PC-9 (cell line): Measurements from ENCODE around the gene STARD8. TPM values are rescaled to one million over a fixed set of nuclear protein-coding genes. Genes with fewer than 3 reads are reported as not detected.

Experiments
- Bru-seq: library from RNA; stranded (reverse); fragments of 400-500 nt; gene quantifications from one replicate; lab custom pipeline; 2021; lab: Mats Ljungman, UMichigan
- BruChase-seq, 2 experiments: library from RNA; stranded (reverse); fragments of 400-500 nt; gene quantifications; one replicate each; lab custom pipeline; 2021; lab: Mats Ljungman, UMichigan
- BruUV-seq: library from RNA; stranded (reverse); fragments of 400-500 nt; replicated peaks from 2 replicates; lab custom pipeline; 2021; lab: Mats Ljungman, UMichigan
- CTCF ChIA-PET: fragments of 300-600 bp; sonication (Branson Sonifier 250); formaldehyde crosslinking; loops from one replicate; lab custom pipeline; 2022; ENCODE audit warnings: antibody characterized with exemption; lab: Charles Lee
- POLR2A ChIA-PET: fragments of 300-600 bp; sonication (Branson Sonifier 250); formaldehyde crosslinking; loops from one replicate; lab custom pipeline; 2022; ENCODE audit warnings: antibody characterized with exemption; ENCODE audit not compliant: unreplicated experiment; lab: Charles Lee
- DNase-seq, 2 experiments: peaks; one replicate each; pipeline versions ENCODE4 v3.0.0 to v3.0.0-alpha.2; 2015 to 2022; ENCODE audit warnings: mixed read lengths in 1 of 2
- H2AFZ ChIP-seq: fragments of 200-600 bp; sonication (generic); 2 replicates; pipeline ENCODE4 v1.8.1; 2017; ENCODE audit warnings: antibody characterized with exemption
- H3F3A ChIP-seq: fragments of 200-600 bp; sonication (generic); 2 replicates; pipeline ENCODE4 v1.8.1; 2017; ENCODE audit warnings: antibody characterized with exemption, mild to moderate bottlenecking, low read depth; ENCODE audit not compliant: insufficient read depth
- H3K27ac ChIP-seq: fragments of 200-600 bp; sonication (generic); 2 replicates; pipeline ENCODE4 v1.6.1; 2016; ENCODE audit warnings: mixed run types
- H3K27me3 ChIP-seq: fragments of 200-600 bp; sonication (generic); 2 replicates; pipeline ENCODE4 v1.6.1; 2016; ENCODE audit warnings: low read depth, mixed run types; ENCODE audit not compliant: insufficient read depth
- H3K36me3 ChIP-seq: fragments of 200-600 bp; sonication (generic); 2 replicates; pipeline ENCODE4 v1.6.1; 2016; ENCODE audit warnings: low read depth, mixed run types
- H3K4me1 ChIP-seq: fragments of 200-600 bp; sonication (generic); replicated peaks from 2 replicates; pipeline ENCODE4 v1.6.1; 2016; ENCODE audit warnings: mixed run types; ENCODE audit not compliant: insufficient read depth
- H3K4me2 ChIP-seq: fragments of 200-600 bp; sonication (generic); 2 replicates; pipeline ENCODE4 v1.6.1; 2017; ENCODE audit warnings: mixed run types
- H3K4me3 ChIP-seq: fragments of 200-600 bp; sonication (generic); 2 replicates; pipeline ENCODE4 v1.6.1; 2016; ENCODE audit warnings: mixed run types
- H3K79me2 ChIP-seq: fragments of 200-600 bp; sonication (generic); 2 replicates; pipeline ENCODE4 v1.6.1; 2017; ENCODE audit warnings: low read depth, mixed run types
- H3K9me2 ChIP-seq: fragments of 200-600 bp; sonication (generic); 2 replicates; pipeline ENCODE4 v1.8.1; 2017; ENCODE audit warnings: mild to moderate bottlenecking; ENCODE audit not compliant: insufficient read depth
- H3K9me3 ChIP-seq: fragments of 200-600 bp; sonication (generic); 2 replicates; pipeline ENCODE4 v1.8.1; 2016; ENCODE audit warnings: low read depth; ENCODE audit not compliant: insufficient read depth
- H4K20me1 ChIP-seq: fragments of 200-600 bp; sonication (generic); 2 replicates; pipeline ENCODE4 v1.8.1; 2017; ENCODE audit not compliant: insufficient read depth
- EZH2 ChIP-seq: fragments of 200-600 bp; sonication (generic); IDR thresholded peaks from 2 replicates; pipeline ENCODE4 v1.8.0; 2017; ENCODE audit warnings: antibody characterized with exemption, low read depth
- intact Hi-C: fragments of 100-400 bp; cut with micrococcal nuclease; formaldehyde crosslinking; loops from one replicate; pipeline ENCODE4 v1.10.0; 2022; ENCODE audit not compliant: unreplicated experiment
- long read RNA-seq: library from polyadenylated mRNA; stranded (forward); transcript quantifications from one replicate; pipeline ENCODE4 v2.0.0, GENCODE V29; 2022
- total RNA-seq: library from RNA; stranded (reverse); gene quantifications from 2 replicates; pipeline ENCODE4 v1.2.3, GENCODE V29; 2021
- TF ChIP-seq, protein P1 (sequence below): fragments of 200-600 bp; sonication (generic); conservative IDR thresholded peaks from 2 replicates; pipeline ENCODE4 v1.6.1; 2017; ENCODE audit warnings: mixed run types, antibody characterized with exemption, mild to moderate bottlenecking, moderate library complexity

Gene STARD8
- total RNA-seq (1.6 and 2.2 TPM in 2 replicates), Bru-seq, nascent RNA (percentile 37 among the genes with signal in this experiment), BruChase-seq, experiment 1, labeled RNA remaining after a 2-hour chase (percentile 34 among the genes with signal in this experiment), BruChase-seq, experiment 2, labeled RNA remaining after a 6-hour chase (percentile 29 among the genes with signal in this experiment)
- long read RNA-seq, full-length matches to known transcripts = 1 of 2 reads
- long read RNA-seq, partial matches to known transcripts = 1 of 2 reads
- long read RNA-seq, other reads (novel, unspliced or antisense) = 0 of 2 reads

GRCh38 chrX:68647156-68647957, at the start of gene STARD8:
TSS of gene STARD8 (plus strand) at chrX:68647666. CDS start at chrX:68647883, 217 bp downstream.
- no TSS peak for BruUV-seq
- no peak within 1 kb of the TSS for H3K4me2 ChIP-seq
- no peak within 1 kb of the TSS for H3K27ac ChIP-seq
- H3K9me2 ChIP-seq = no peaks in the 10 kb centered on the region
- ChIA-PET POLR2A (interaction anchor here (0.6 kb wide), 2 partner anchors 12 to 23 kb away, joined by 3 read pairs; no protein-coding TSS in a partner anchor), CTCF (interaction anchor here (0.5 kb wide), 1 partner anchor 572 kb away, joined by 3 read pairs; no protein-coding TSS in a partner anchor)
- intact Hi-C loops = no loop called here
- peaks cover 9% of the 10 kb centered on the region; the same call in 1 of the 2 replicates for H3K27me3 ChIP-seq
- H4K20me1 ChIP-seq = no peaks in the 10 kb centered on the region
- no peaks in the 10 kb centered on the region for H3K36me3 ChIP-seq
- H3K9me3 ChIP-seq = no peaks in the 10 kb centered on the region
- no peak within 1 kb of the TSS for H2AFZ ChIP-seq
- peak in 1 of 2 experiments; percentile 50 for DNase-seq
- TF ChIP-seq, protein P1, sequence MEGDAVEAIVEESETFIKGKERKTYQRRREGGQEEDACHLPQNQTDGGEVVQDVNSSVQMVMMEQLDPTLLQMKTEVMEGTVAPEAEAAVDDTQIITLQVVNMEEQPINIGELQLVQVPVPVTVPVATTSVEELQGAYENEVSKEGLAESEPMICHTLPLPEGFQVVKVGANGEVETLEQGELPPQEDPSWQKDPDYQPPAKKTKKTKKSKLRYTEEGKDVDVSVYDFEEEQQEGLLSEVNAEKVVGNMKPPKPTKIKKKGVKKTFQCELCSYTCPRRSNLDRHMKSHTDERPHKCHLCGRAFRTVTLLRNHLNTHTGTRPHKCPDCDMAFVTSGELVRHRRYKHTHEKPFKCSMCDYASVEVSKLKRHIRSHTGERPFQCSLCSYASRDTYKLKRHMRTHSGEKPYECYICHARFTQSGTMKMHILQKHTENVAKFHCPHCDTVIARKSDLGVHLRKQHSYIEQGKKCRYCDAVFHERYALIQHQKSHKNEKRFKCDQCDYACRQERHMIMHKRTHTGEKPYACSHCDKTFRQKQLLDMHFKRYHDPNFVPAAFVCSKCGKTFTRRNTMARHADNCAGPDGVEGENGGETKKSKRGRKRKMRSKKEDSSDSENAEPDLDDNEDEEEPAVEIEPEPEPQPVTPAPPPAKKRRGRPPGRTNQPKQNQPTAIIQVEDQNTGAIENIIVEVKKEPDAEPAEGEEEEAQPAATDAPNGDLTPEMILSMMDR = no peak
- TF ChIP-seq EZH2 = no peak
- H3K4me1 ChIP-seq = no peaks in the 10 kb centered on the region
- no peaks in the 10 kb centered on the region for H3K79me2 ChIP-seq
- no peaks in the 10 kb centered on the region for H3F3A ChIP-seq
- H3K4me3 ChIP-seq = no peak within 1 kb of the TSS

DNA sequence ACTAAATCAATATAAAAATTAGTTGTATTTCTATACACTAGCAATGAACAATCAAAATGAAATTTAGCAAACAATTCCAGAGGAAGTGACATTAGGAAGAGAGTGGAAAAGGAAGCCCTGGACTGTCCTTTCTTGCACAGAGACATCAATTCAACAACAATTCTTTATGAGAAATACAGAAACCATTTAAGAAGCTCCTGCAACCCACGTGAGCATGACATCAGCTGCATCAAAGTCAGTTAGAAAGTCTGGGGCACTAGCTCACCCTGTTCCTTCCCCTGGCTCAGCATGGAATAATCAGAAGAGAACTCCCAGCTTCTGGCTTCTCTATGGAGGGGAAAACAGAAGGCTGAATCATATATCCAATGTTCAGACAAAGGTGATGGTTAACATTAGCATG, 48.6 kb upstream of the STARD8 start:
- TF ChIP-seq, protein P1 = no peak
- no peak for TF ChIP-seq EZH2
- no peaks in the 10 kb centered on the region for H3K9me2 ChIP-seq

More for the DNA sequence above, 48.6 kb upstream of the STARD8 start:
- H3K79me2 ChIP-seq = no peaks in the 10 kb centered on the region
- no peaks in the 10 kb centered on the region for H3K4me1 ChIP-seq
- no TSS peak for BruUV-seq
- DNase-seq = no peak
- no peaks in the 10 kb centered on the region for H4K20me1 ChIP-seq
- no peaks in the 10 kb centered on the region for H3K36me3 ChIP-seq
- no peak overlapping the region for H3K4me2 ChIP-seq
- H3K9me3 ChIP-seq = no peaks in the 10 kb centered on the region; the same call in 1 of the 2 replicates
- no peaks in the 10 kb centered on the region for H3F3A ChIP-seq
- intact Hi-C loops = no loop called here
- no peak overlapping the region for H2AFZ ChIP-seq
- H3K27ac ChIP-seq = no peak overlapping the region
- ChIA-PET CTCF (interaction anchor here (0.6 to 1.3 kb wide), 2 partner anchors 29 to 112 kb away, joined by 3 to 4 read pairs; no protein-coding TSS in a partner anchor), POLR2A (interaction anchor here (0.5 kb wide), 1 partner anchor 291 kb away, joined by 3 read pairs; no protein-coding TSS in a partner anchor)
- no peaks in the 10 kb centered on the region for H3K27me3 ChIP-seq
- H3K4me3 ChIP-seq = no peak overlapping the region
